ENCODE results near the gene FAM107B. TPM values are rescaled to one million over a fixed set of nuclear protein-coding genes. Genes with fewer than 3 reads are reported as not detected.

FAM107B gene
- total and polyA plus RNA-seq, 7 donors, result 12.8 to 111 (median 15.0) TPM

- H3K27me3 ChIP-seq, result no peaks in the 10 kb centered on the region
- no peak overlapping the region for H3K27ac ChIP-seq
- no peak for DNase-seq
- no peaks in the 10 kb centered on the region for H3K9me3 ChIP-seq
- H3K36me3 ChIP-seq, result no peaks in the 10 kb centered on the region
- H3K4me3 ChIP-seq, result no peak overlapping the region
- WGBS, 2 donors, result 96 to 97% methylated on average over 8 of the region's 8 CpGs
- intact Hi-C loops (cut with DNase I), result loop anchor here (5.0 to 10.0 kb wide), 5 partner anchors 135 to 567 kb away; partner anchors contain the start of genes ACBD7, DCLRE1C, MEIG1 and NMT2
- TF ChIP-seq CTCF (IDR thresholded peaks at IDR 0.05) (no peak), POLR2A (IDR thresholded peaks at IDR 0.05) (no peak), EP300 (IDR thresholded peaks at IDR 0.05) (no peak), POLR2AphosphoS5 (IDR thresholded peaks at IDR 0.05) (no peak)
- H3K4me1 ChIP-seq, result peaks cover 0 to 21% (median 9%) of the 10 kb centered on the region in 4 donors
Measured at GRCh38 chr10:14600065-14600464, 174.6 kb downstream of the FAM107B start.

DNA sequence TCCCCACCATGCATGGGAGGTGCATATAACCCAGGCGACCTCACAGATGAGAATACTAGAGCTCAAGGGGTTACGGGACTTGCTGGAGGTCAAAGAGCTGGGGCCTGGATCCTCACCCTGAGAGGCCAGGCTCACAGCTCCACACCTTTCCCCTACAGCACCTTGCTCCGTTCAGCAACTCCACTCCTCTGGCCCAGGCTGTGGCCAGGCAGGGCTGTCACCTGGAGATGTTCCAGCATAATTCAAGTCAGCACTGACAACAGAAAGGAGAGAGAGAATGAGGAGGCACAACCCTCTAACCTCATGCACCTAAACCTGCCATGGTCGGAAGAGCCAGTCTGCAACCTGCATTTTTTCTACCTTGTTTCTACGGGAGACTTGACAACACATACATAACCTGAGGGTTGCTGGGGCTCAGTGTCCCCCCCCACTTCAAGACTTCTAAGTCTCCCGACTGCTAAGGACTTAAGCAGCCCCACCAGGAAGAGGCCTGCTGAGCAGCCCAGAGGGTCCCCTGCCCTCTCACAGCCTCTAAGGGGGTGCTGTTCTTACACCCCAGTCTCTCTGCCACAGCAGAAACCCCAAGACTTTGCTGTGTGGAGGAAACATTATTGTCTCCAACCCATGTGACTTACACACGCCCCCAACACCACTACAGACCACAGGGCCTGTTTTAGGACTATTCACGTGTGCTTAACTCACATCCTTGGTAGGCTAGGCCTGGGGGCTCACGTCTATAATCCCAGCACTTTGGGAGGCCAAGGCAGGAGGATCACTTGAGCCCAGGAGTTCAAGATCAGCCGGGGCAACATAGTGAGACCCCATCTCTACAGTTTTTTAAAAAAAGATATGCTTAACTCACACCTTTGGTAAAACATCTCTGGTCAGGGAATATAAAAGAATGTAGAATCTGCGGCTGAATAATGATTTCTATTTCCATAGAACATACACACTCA lies 175.6 kb downstream of the FAM107B start:
- H3K4me3 ChIP-seq, result no peak overlapping the region

GRCh38 chr10:14595526-14596182 lies 179.0 kb downstream of the FAM107B start:
- no peak for TF ChIP-seq POLR2AphosphoS5 (IDR thresholded peaks at IDR 0.05)
- TF ChIP-seq CTCF (IDR thresholded peaks at IDR 0.05), result no peak
- TF ChIP-seq POLR2A (IDR thresholded peaks at IDR 0.05), result no peak
- TF ChIP-seq EP300 (IDR thresholded peaks at IDR 0.05), result no peak
- WGBS, 2 donors, result 94 to 95% methylated on average over 11 of the region's 11 CpGs
- no peaks in the 10 kb centered on the region for H3K27me3 ChIP-seq
- H3K36me3 ChIP-seq, result no peaks in the 10 kb centered on the region
- H3K4me3 ChIP-seq, result no peak overlapping the region
- no peaks in the 10 kb centered on the region for H3K4me1 ChIP-seq
- H3K27ac ChIP-seq, result no peak overlapping the region
- DNase-seq, result no peak
- H3K9me3 ChIP-seq, result no peaks in the 10 kb centered on the region
- intact Hi-C loops (cut with DNase I), result no loop called here

More for the DNA sequence above, 175.6 kb downstream of the FAM107B start:
- no peak for TF ChIP-seq POLR2AphosphoS5 (IDR thresholded peaks at IDR 0.05)
- TF ChIP-seq EP300 (IDR thresholded peaks at IDR 0.05), result no peak
- TF ChIP-seq POLR2A (IDR thresholded peaks at IDR 0.05), result no peak
- no peak for TF ChIP-seq CTCF (IDR thresholded peaks at IDR 0.05)
- H3K27me3 ChIP-seq, result no peaks in the 10 kb centered on the region
- H3K36me3 ChIP-seq, result no peaks in the 10 kb centered on the region
- no peak overlapping the region for H3K27ac ChIP-seq
- intact Hi-C loops (cut with DNase I), result no loop called here
- H3K4me1 ChIP-seq, result peaks cover 0 to 17% (median 6%) of the 10 kb centered on the region in 4 donors
- DNase-seq, result no peak
- H3K9me3 ChIP-seq, result no peaks in the 10 kb centered on the region
- WGBS, 2 donors, result 83 to 91% methylated on average over 11 of the region's 11 CpGs

DNA sequence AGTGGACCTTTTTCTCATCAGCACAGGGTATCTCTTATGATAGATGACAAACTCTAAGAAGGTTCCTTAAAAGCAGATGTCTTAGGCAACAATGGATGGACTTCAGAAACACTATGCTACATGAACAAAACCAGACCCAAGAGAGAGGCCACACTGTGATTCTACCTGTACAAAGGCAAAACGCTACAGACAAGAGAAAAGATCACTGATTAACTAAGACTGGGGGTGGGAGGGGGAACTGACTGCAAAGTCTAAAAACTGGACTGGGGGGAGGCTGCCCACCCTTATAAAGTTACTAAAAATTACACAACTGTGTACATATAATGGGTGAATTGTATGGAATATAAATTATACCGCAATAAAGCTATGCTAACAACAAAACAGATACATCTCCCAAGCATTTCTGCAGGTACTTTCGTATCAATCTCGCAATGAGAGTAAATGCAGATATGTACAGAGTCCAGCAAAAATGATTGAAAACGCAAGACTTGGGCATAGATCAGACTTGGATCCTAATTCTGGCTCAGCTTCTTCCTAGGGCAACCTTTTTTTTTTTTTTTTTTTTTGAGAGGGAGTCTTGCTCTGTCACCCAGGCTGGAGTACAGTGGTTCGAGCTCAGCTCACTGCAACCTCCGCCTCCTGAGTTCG lies 179.7 kb downstream of the FAM107B start:
- intact Hi-C loops (cut with DNase I), result no loop called here
- no peak overlapping the region for H3K27ac ChIP-seq
- H3K36me3 ChIP-seq, result no peaks in the 10 kb centered on the region
- no peak for DNase-seq
- no peaks in the 10 kb centered on the region for H3K4me1 ChIP-seq
- H3K4me3 ChIP-seq, result no peak overlapping the region
- 62 to 79% methylated on average over 8 of the region's 8 CpGs for WGBS, 2 donors
- no peaks in the 10 kb centered on the region for H3K27me3 ChIP-seq
- TF ChIP-seq POLR2AphosphoS5 (IDR thresholded peaks at IDR 0.05), result no peak
- TF ChIP-seq POLR2A (IDR thresholded peaks at IDR 0.05), result no peak
- no peak for TF ChIP-seq CTCF (IDR thresholded peaks at IDR 0.05)
- no peak for TF ChIP-seq EP300 (IDR thresholded peaks at IDR 0.05)
- no peaks in the 10 kb centered on the region for H3K9me3 ChIP-seq
